ENCODE data around the gene LARGE1.

The LARGE1 gene

DNA sequence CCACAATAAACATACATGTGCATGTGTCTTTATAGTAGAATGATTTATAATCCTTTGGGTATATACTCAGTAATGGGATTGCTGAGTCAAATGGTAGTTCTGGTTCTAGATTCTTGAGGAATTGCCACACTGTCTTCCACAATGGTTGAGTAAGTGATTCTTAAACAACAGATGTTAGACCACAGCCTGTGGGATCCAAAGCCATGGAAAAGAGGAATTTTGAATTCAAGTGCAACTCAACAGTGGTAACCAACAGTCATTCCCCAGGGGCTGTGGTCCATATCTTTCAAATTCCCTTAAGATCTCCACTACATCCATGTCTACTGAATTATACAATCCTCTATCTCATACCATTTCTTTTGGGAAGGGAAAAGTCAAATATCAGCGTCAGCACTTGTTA lies 321.5 kb downstream of the LARGE1 start:
- no peak for DNase-seq (ENCODE audit: low spot score)
- no peak overlapping the region for H3K27ac ChIP-seq (replicated peaks; ENCODE audit: low read length)
- no peak overlapping the region for H3K4me3 ChIP-seq (ENCODE audit: low read length in 2 of 2)

DNA sequence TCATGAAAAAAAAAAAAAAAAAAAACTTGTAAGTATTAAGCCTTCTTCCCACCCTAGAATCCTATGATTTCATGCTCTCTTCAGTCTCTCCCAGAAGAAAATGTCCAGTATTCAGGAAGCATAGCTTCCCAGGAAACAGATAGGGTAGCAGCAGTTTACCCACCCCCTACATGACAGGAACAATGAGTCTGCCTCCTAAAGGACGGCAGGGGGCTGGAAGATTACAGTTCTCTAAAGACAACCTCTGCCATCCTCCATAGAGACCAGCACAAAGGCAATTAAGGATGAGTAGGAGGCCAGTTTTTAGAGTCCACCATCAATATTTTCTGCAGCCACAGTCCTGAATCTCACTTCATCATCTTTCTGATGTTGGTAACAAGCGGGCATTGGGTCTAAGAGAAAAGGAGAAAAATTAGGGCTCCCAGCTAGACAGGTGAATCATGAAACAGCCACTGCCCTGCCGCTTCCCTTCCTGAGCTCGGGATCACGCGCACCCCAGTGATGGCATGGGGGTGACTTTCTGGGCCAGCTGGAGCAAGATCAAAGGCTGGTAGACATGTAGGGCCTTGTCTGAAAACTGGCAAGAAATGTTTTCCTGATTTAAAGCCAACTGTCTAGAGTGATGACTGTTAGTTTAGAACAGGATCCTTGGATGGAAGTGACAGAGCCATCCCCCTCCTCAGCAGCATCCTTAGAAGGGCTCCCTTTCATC lies 322.8 kb downstream of the LARGE1 start:
- Histone ChIP-seq H3K23ac (ENCODE audit: low read depth, low read length, poor library complexity) (no peak overlapping the region), H3K79me1 (ENCODE audit: low read depth, low read length) (peaks cover 2% of the 10 kb centered on the region), H3K4ac (ENCODE audit: low read length) (no peak overlapping the region), H3K9ac (ENCODE audit: low read depth, low read length, poor library complexity) (no peak overlapping the region), H2AK5ac (ENCODE audit: low read depth, low read length) (no peak overlapping the region), H3K36me3 (replicated peaks in 1 of 2; ENCODE audit: control insufficient read depth in 2 of 2, insufficient read depth in 2 of 2, low read length in 2 of 2) (no peaks in the 10 kb centered on the region), H2AFZ (ENCODE audit: low read length) (no peak overlapping the region), H2BK120ac (ENCODE audit: low read depth, low read length) (no peak overlapping the region), H3K27me3 (ENCODE audit: control insufficient read depth in 3 of 3, insufficient read depth in 3 of 3, low read depth in 1 of 3, low read length in 3 of 3) (no peaks in the 10 kb centered on the region), H3K4me3 (ENCODE audit: low read length in 2 of 2) (no peak overlapping the region), H3K4me1 (ENCODE audit: control insufficient read depth in 2 of 2, insufficient read depth in 1 of 2, low read depth in 1 of 2, low read length in 2 of 2) (peaks cover 7 to 10% of the 10 kb centered on the region in 2 donors), H4K91ac (ENCODE audit: low read depth, low read length, poor library complexity) (no peak overlapping the region), H3K9me3 (replicated peaks in 1 of 2; ENCODE audit: control insufficient read depth in 2 of 2, insufficient read depth in 1 of 2, low read depth in 1 of 2, low read length in 2 of 2) (peaks cover 0 to 2% of the 10 kb centered on the region in 2 donors), H3K14ac (ENCODE audit: low read length) (no peak overlapping the region), H2BK12ac (ENCODE audit: low read length) (no peak overlapping the region), H2BK15ac (ENCODE audit: low read length) (no peak overlapping the region), H3K27ac (replicated peaks; ENCODE audit: low read length) (no peak overlapping the region), H2BK5ac (ENCODE audit: low read length) (no peak overlapping the region), H3K4me2 (ENCODE audit: insufficient read depth, low read length, poor library complexity, severe bottlenecking) (no peak overlapping the region), H3K18ac (ENCODE audit: low read length) (no peak overlapping the region), H4K8ac (ENCODE audit: low read depth, low read length) (no peak overlapping the region)
- WGBS, 2 donors (ENCODE audit: extremely low coverage in 2 of 2, insufficient read length in 2 of 2, insufficient replicate concordance in 1 of 2), result no CpG with 5 or more reads among the region's 6 CpGs
- no peak for DNase-seq (ENCODE audit: low spot score)

More for the DNA sequence above, 321.5 kb downstream of the LARGE1 start:
- peaks cover 0 to 2% of the 10 kb centered on the region in 2 donors for H3K9me3 ChIP-seq (replicated peaks in 1 of 2; ENCODE audit: control insufficient read depth in 2 of 2, insufficient read depth in 1 of 2, low read depth in 1 of 2, low read length in 2 of 2)
- no peak overlapping the region for H3K9ac ChIP-seq (ENCODE audit: low read depth, low read length, poor library complexity)
- no peak overlapping the region for H2BK12ac ChIP-seq (ENCODE audit: low read length)
- H2BK15ac ChIP-seq (ENCODE audit: low read length), result no peak overlapping the region
- H2BK120ac ChIP-seq (ENCODE audit: low read depth, low read length), result no peak overlapping the region
- H2AK5ac ChIP-seq (ENCODE audit: low read depth, low read length), result no peak overlapping the region
- no peak overlapping the region for H2BK5ac ChIP-seq (ENCODE audit: low read length)
- no peak overlapping the region for H3K14ac ChIP-seq (ENCODE audit: low read length)
- H3K23ac ChIP-seq (ENCODE audit: low read depth, low read length, poor library complexity), result no peak overlapping the region
- H4K91ac ChIP-seq (ENCODE audit: low read depth, low read length, poor library complexity), result no peak overlapping the region
- WGBS, 2 donors (ENCODE audit: extremely low coverage in 2 of 2, insufficient read length in 2 of 2, insufficient replicate concordance in 1 of 2), result no CpG with 5 or more reads among the region's 1 CpG
- H4K8ac ChIP-seq (ENCODE audit: low read depth, low read length), result no peak overlapping the region
- H3K27me3 ChIP-seq (ENCODE audit: control insufficient read depth in 3 of 3, insufficient read depth in 3 of 3, low read depth in 1 of 3, low read length in 3 of 3), result no peaks in the 10 kb centered on the region
- H3K79me1 ChIP-seq (ENCODE audit: low read depth, low read length), result peaks cover 2% of the 10 kb centered on the region
- H3K4ac ChIP-seq (ENCODE audit: low read length), result no peak overlapping the region
- H3K4me2 ChIP-seq (ENCODE audit: insufficient read depth, low read length, poor library complexity, severe bottlenecking), result no peak overlapping the region
- peaks cover 7 to 10% of the 10 kb centered on the region in 2 donors for H3K4me1 ChIP-seq (ENCODE audit: control insufficient read depth in 2 of 2, insufficient read depth in 1 of 2, low read depth in 1 of 2, low read length in 2 of 2)
- H3K36me3 ChIP-seq (replicated peaks in 1 of 2; ENCODE audit: control insufficient read depth in 2 of 2, insufficient read depth in 2 of 2, low read length in 2 of 2), result no peaks in the 10 kb centered on the region
- H3K18ac ChIP-seq (ENCODE audit: low read length), result no peak overlapping the region
- H2AFZ ChIP-seq (ENCODE audit: low read length), result no peak overlapping the region

DNA sequence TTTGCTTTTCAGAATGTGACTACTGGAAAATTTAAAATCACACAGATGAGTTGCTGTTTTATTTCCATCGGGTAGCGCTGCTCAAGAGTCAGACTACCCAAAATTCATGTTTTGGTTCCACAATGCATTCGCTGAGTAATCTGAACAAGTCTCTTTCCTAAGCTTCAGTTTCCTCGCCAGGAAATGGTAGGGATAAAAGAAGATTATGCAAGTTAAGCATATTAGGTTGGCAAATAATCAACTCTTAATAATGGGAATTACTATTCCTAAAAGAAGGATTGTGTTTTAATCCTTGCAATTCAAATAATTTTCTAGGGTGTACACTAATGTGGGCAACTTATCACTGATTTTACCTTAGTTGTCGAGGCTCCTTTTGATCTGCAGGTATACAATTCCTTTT lies 326.5 kb downstream of the LARGE1 start:
- no peaks in the 10 kb centered on the region for H3K36me3 ChIP-seq (replicated peaks in 1 of 2; ENCODE audit: control insufficient read depth in 2 of 2, insufficient read depth in 2 of 2, low read length in 2 of 2)
- no peak overlapping the region for H2BK12ac ChIP-seq (ENCODE audit: low read length)
- H3K4ac ChIP-seq (ENCODE audit: low read length), result no peak overlapping the region
- no peak overlapping the region for H2BK5ac ChIP-seq (ENCODE audit: low read length)
- H3K9ac ChIP-seq (ENCODE audit: low read depth, low read length, poor library complexity), result no peak overlapping the region
- H3K27ac ChIP-seq (replicated peaks; ENCODE audit: low read length), result no peak overlapping the region
- H3K4me1 ChIP-seq (ENCODE audit: control insufficient read depth in 2 of 2, insufficient read depth in 1 of 2, low read depth in 1 of 2, low read length in 2 of 2), result peaks cover 7 to 10% of the 10 kb centered on the region in 2 donors
- H2BK120ac ChIP-seq (ENCODE audit: low read depth, low read length), result no peak overlapping the region
- no peaks in the 10 kb centered on the region for H3K27me3 ChIP-seq (ENCODE audit: control insufficient read depth in 3 of 3, insufficient read depth in 3 of 3, low read depth in 1 of 3, low read length in 3 of 3)
- WGBS, 2 donors (ENCODE audit: extremely low coverage in 2 of 2, insufficient read length in 2 of 2, insufficient replicate concordance in 1 of 2), result no CpG with 5 or more reads among the region's 5 CpGs
- no peaks in the 10 kb centered on the region for H3K79me1 ChIP-seq (ENCODE audit: low read depth, low read length)
- no peak overlapping the region for H2AFZ ChIP-seq (ENCODE audit: low read length)
- H3K23ac ChIP-seq (ENCODE audit: low read depth, low read length, poor library complexity), result no peak overlapping the region
- H3K14ac ChIP-seq (ENCODE audit: low read length), result no peak overlapping the region
- H2AK5ac ChIP-seq (ENCODE audit: low read depth, low read length), result no peak overlapping the region
- no peak overlapping the region for H2BK15ac ChIP-seq (ENCODE audit: low read length)
- no peaks in the 10 kb centered on the region for H3K9me3 ChIP-seq (replicated peaks in 1 of 2; ENCODE audit: control insufficient read depth in 2 of 2, insufficient read depth in 1 of 2, low read depth in 1 of 2, low read length in 2 of 2)
- no peak overlapping the region for H4K8ac ChIP-seq (ENCODE audit: low read depth, low read length)
- DNase-seq (ENCODE audit: low spot score), result no peak
- H4K91ac ChIP-seq (ENCODE audit: low read depth, low read length, poor library complexity), result no peak overlapping the region
- H3K4me2 ChIP-seq (ENCODE audit: insufficient read depth, low read length, poor library complexity, severe bottlenecking), result no peak overlapping the region
- H3K4me3 ChIP-seq (ENCODE audit: low read length in 2 of 2), result no peak overlapping the region
- H3K18ac ChIP-seq (ENCODE audit: low read length), result no peak overlapping the region

DNA sequence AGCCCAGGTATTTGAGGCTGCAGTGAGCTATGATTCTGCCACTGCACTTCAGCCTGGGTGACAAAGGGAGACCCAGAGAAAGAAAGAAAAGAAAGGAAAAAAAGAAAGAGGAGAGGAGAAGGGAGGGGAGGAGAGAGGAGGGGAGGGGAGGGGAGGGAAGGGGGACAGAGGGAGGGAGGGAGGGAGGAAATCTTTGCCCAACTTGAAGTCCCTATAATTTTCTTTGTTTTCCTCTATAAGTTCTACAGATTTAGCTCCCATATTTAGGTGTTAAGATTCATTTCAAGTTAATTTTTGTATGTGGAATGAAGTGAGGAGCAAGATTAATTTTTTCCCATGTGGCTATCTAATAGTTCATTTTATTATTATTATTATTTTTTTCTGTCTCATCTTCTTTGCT lies 328.3 kb downstream of the LARGE1 start:
- H2AK5ac ChIP-seq (ENCODE audit: low read depth, low read length), result no peak overlapping the region
- H2BK15ac ChIP-seq (ENCODE audit: low read length), result no peak overlapping the region
- H3K4ac ChIP-seq (ENCODE audit: low read length), result no peak overlapping the region
- H2BK5ac ChIP-seq (ENCODE audit: low read length), result no peak overlapping the region
- no peak overlapping the region for H3K27ac ChIP-seq (replicated peaks; ENCODE audit: low read length)
- H4K91ac ChIP-seq (ENCODE audit: low read depth, low read length, poor library complexity), result no peak overlapping the region
- no peak overlapping the region for H2BK120ac ChIP-seq (ENCODE audit: low read depth, low read length)
- no peaks in the 10 kb centered on the region for H3K79me1 ChIP-seq (ENCODE audit: low read depth, low read length)
- H2AFZ ChIP-seq (ENCODE audit: low read length), result no peak overlapping the region
- no peak overlapping the region for H3K23ac ChIP-seq (ENCODE audit: low read depth, low read length, poor library complexity)
- DNase-seq (ENCODE audit: low spot score), result no peak
- H3K9me3 ChIP-seq (replicated peaks in 1 of 2; ENCODE audit: control insufficient read depth in 2 of 2, insufficient read depth in 1 of 2, low read depth in 1 of 2, low read length in 2 of 2), result no peaks in the 10 kb centered on the region
- H3K27me3 ChIP-seq (ENCODE audit: control insufficient read depth in 3 of 3, insufficient read depth in 3 of 3, low read depth in 1 of 3, low read length in 3 of 3), result no peaks in the 10 kb centered on the region
- no peaks in the 10 kb centered on the region for H3K36me3 ChIP-seq (replicated peaks in 1 of 2; ENCODE audit: control insufficient read depth in 2 of 2, insufficient read depth in 2 of 2, low read length in 2 of 2)
- no peak overlapping the region for H2BK12ac ChIP-seq (ENCODE audit: low read length)
- no peak overlapping the region for H3K4me2 ChIP-seq (ENCODE audit: insufficient read depth, low read length, poor library complexity, severe bottlenecking)
- H3K9ac ChIP-seq (ENCODE audit: low read depth, low read length, poor library complexity), result no peak overlapping the region
- peaks cover 0 to 2% of the 10 kb centered on the region in 2 donors for H3K4me1 ChIP-seq (ENCODE audit: control insufficient read depth in 2 of 2, insufficient read depth in 1 of 2, low read depth in 1 of 2, low read length in 2 of 2)
- H3K18ac ChIP-seq (ENCODE audit: low read length), result no peak overlapping the region
- H3K14ac ChIP-seq (ENCODE audit: low read length), result no peak overlapping the region
- H3K4me3 ChIP-seq (ENCODE audit: low read length in 2 of 2), result no peak overlapping the region
- H4K8ac ChIP-seq (ENCODE audit: low read depth, low read length), result no peak overlapping the region
